Measurements from ENCODE around the gene ADAMTS6.

DNA sequence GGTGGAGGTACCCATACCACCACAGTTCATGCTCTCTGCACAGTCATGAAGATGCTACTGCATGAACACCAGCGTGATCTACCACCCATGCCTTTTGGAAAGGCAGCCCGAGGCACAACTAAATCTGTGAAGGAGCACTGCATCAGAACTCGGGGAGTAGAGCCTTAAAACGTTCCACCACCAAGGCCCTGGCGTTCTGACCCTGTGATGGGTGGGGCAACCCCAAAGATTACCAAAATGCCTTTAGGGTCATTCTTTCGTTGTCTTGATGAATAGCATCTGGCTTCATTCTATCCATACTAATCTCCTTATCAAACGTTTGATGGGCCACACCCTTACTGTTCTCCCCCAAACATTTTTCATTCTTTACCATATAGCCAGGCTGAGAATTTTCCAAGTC, 97.9 kb downstream of the ADAMTS6 start:
- no peak for TF ChIP-seq POLR2A (IDR thresholded peaks at IDR 0.05)
- TF ChIP-seq, protein P1, sequence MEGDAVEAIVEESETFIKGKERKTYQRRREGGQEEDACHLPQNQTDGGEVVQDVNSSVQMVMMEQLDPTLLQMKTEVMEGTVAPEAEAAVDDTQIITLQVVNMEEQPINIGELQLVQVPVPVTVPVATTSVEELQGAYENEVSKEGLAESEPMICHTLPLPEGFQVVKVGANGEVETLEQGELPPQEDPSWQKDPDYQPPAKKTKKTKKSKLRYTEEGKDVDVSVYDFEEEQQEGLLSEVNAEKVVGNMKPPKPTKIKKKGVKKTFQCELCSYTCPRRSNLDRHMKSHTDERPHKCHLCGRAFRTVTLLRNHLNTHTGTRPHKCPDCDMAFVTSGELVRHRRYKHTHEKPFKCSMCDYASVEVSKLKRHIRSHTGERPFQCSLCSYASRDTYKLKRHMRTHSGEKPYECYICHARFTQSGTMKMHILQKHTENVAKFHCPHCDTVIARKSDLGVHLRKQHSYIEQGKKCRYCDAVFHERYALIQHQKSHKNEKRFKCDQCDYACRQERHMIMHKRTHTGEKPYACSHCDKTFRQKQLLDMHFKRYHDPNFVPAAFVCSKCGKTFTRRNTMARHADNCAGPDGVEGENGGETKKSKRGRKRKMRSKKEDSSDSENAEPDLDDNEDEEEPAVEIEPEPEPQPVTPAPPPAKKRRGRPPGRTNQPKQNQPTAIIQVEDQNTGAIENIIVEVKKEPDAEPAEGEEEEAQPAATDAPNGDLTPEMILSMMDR (IDR thresholded peaks at IDR 0.05) = no peak

Data from tibial nerve (tissue), 3 donors.